ENCODE results near the gene ITPRIP. TPM values are rescaled to one million over a fixed set of nuclear protein-coding genes. Genes with fewer than 3 reads are reported as not detected.

ITPRIP gene
- total and polyA plus RNA-seq, 8 donors: 1.8 to 7.1 (median 2.6) TPM

GRCh38 chr10:104259999-104260774 lies 78.1 kb downstream of the ITPRIP start:
- DNase-seq (no peak), ATAC-seq (no peak), FAIRE-seq (no peak)
- no peak for TF ChIP-seq CTCF (IDR thresholded peaks at IDR 0.05)
- Histone ChIP-seq H3K36me3 (peaks cover 0 to 9% (median 7%) of the 10 kb centered on the region in 3 donors), H3K4me1 (peaks cover 5 to 35% (median 16%) of the 10 kb centered on the region in 3 donors), H3K27ac (no peak overlapping the region), H3K27me3 (no peaks in the 10 kb centered on the region), H3K9me3 (no peaks in the 10 kb centered on the region), H3K4me3 (no peak overlapping the region)
- 60 to 66% methylated on average over 6 of the region's 6 CpGs for WGBS, 2 donors
- intact Hi-C loops (cut with DNase I): no loop called here

Small RNA genes within 50 kb of the gene (microRNA-seq; reads per million reads assigned to microRNA genes)
- gene MIR4482: 0 reads per million in 2 donors

Other genes with a start within 250 kb of the ITPRIP start
- 1 to 10 TPM; 2.5 to 3.3 (median 3.0) TPM for gene SFR1, start 216.3 kb downstream of the ITPRIP start, total RNA-seq
- 1 to 10 TPM; 2.9 to 3.7 TPM for gene SFR1, start 216.3 kb downstream of the ITPRIP start, polyA plus RNA-seq
- gene CFAP43, start 106.1 kb downstream of the ITPRIP start, total RNA-seq: 1 to 10 TPM in 4 of 6 donors, under 1 TPM in 2; 0.60 to 2.4 (median 1.7) TPM
- 1 to 10 TPM; 3.5 to 6.2 TPM for gene CFAP43, start 106.1 kb downstream of the ITPRIP start, polyA plus RNA-seq
- gene GSTO1, start 83.6 kb downstream of the ITPRIP start, total RNA-seq: 10 to 100 TPM; 22.7 to 52.1 (median 36.6) TPM
- 10 to 100 TPM; 66.6 to 76.0 TPM for gene GSTO1, start 83.6 kb downstream of the ITPRIP start, polyA plus RNA-seq
- gene GSTO2, start 69.3 kb downstream of the ITPRIP start, total RNA-seq: 10 to 100 TPM; 13.8 to 25.7 (median 17.1) TPM
- gene GSTO2, start 69.3 kb downstream of the ITPRIP start, polyA plus RNA-seq: 10 to 100 TPM; 21.9 to 28.1 TPM
- under 1 TPM in 5 of 6 donors, not detected in 1; 0.19 to 0.53 (median 0.29) TPM for gene CFAP58, start 15.4 kb upstream of the ITPRIP start, total RNA-seq
- under 1 TPM; 0.09 to 0.19 TPM for gene CFAP58, start 15.4 kb upstream of the ITPRIP start, polyA plus RNA-seq